SK-N-SH (cell line): ENCODE data around the gene MVP. TPM values are rescaled to one million over a fixed set of nuclear protein-coding genes. Genes with fewer than 3 reads are reported as not detected.

Source experiments
- CTCF ChIA-PET: fragments of 300-600, 350-600 bp; formaldehyde crosslinking; extraction: SDS; loops from one replicate; lab custom pipeline; 2021; lab: Yijun Ruan, JAX
- POLR2A ChIA-PET: fragments of 350-600 bp; sonication (Branson Sonifier 250); formaldehyde crosslinking; extraction: SDS; loops from one replicate; lab custom pipeline; 2020; ENCODE audit warnings: antibody characterized with exemption, inconsistent platforms; lab: Yijun Ruan, JAX
- DNase-seq: peaks from one replicate; pipeline ENCODE4 v3.0.0; 2012
- H2AFZ ChIP-seq: fragments of 200-600 bp; sonication (generic); 2 replicates; pipeline ENCODE4 v1.8.1; 2016; ENCODE audit warnings: antibody characterized with exemption, mild to moderate bottlenecking, low read depth
- H3F3A ChIP-seq: fragments of 200-600 bp; sonication (generic); replicated peaks from 2 replicates; pipeline ENCODE3; 2016; ENCODE audit warnings: antibody characterized with exemption, mild to moderate bottlenecking; ENCODE audit not compliant: insufficient read depth
- H3K27ac ChIP-seq, 2 experiments: fragments of 200-500 bp in 1 of 2; fragments of 200-600 bp in 1 of 2; sonication (Bioruptor generic) in 1 of 2; sonication (generic), shearing (Covaris generic) in 1 of 2; 2 replicates each; pipeline versions ENCODE4 v1.5.1 to v1.6.1; 2014 to 2016; ENCODE audit warnings: low read depth in 2 of 2, inconsistent platforms in 1 of 2, low read length in 1 of 2, mild to moderate bottlenecking in 1 of 2, mixed read lengths in 1 of 2
- H3K27me3 ChIP-seq: fragments of 200-600 bp; sonication (generic), shearing (Covaris generic); 2 replicates; pipeline ENCODE4 v1.6.1; 2016; ENCODE audit warnings: mixed run types; ENCODE audit not compliant: insufficient read depth
- H3K36me3 ChIP-seq, 2 experiments: fragments of 200-500 bp in 1 of 2; fragments of 200-600 bp in 1 of 2; sonication (Bioruptor generic) in 1 of 2; sonication (generic) in 1 of 2; replicated peaks in 1 of 2; 2 replicates each; pipeline versions ENCODE3 to v1.5.1; 2014 to 2016; ENCODE audit warnings: low read length in 1 of 2, mild to moderate bottlenecking in 1 of 2; ENCODE audit not compliant: insufficient read depth in 2 of 2, control insufficient read depth in 1 of 2
- H3K4me1 ChIP-seq, 2 experiments: fragments of 200-500 bp in 1 of 2; fragments of 200-600 bp in 1 of 2; sonication (Bioruptor generic) in 1 of 2; sonication (generic), shearing (Covaris generic) in 1 of 2; 2 replicates each; pipeline versions ENCODE4 v1.5.1 to v1.6.1; 2014 to 2016; ENCODE audit warnings: low read depth in 1 of 2, low read length in 1 of 2, mixed run types in 1 of 2; ENCODE audit not compliant: insufficient read depth in 2 of 2, control insufficient read depth in 1 of 2
- H3K4me2 ChIP-seq: fragments of 200-600 bp; sonication (generic), shearing (Covaris generic); 2 replicates; pipeline ENCODE4 v1.6.1; 2017; ENCODE audit warnings: mixed run types
- H3K4me3 ChIP-seq, 2 experiments: fragments of 200-500 bp in 1 of 2; fragments of 200-600 bp in 1 of 2; sonication (Bioruptor generic) in 1 of 2; sonication (generic), shearing (Covaris generic) in 1 of 2; 2 replicates each; pipeline versions ENCODE4 v1.5.1 to v1.8.1; 2014 to 2016; ENCODE audit warnings: low read depth in 2 of 2, inconsistent platforms in 1 of 2, low read length in 1 of 2, mild to moderate bottlenecking in 1 of 2, mixed read lengths in 1 of 2, moderate library complexity in 1 of 2
- H3K79me2 ChIP-seq: fragments of 200-600 bp; sonication (generic); 2 replicates; pipeline ENCODE4 v1.8.1; 2017; ENCODE audit warnings: mild to moderate bottlenecking; ENCODE audit not compliant: insufficient read depth
- H3K9ac ChIP-seq: fragments of 200-600 bp; sonication (generic); 2 replicates; pipeline ENCODE4 v1.6.1; 2017; ENCODE audit warnings: mixed run types
- H3K9me2 ChIP-seq: fragments of 200-600 bp; sonication (generic); 2 replicates; pipeline ENCODE4 v1.6.1; 2017; ENCODE audit warnings: mixed run types
- H3K9me3 ChIP-seq: fragments of 200-600 bp; sonication (generic); 2 replicates; pipeline ENCODE4 v1.6.1; 2017; ENCODE audit warnings: mixed run types, mild to moderate bottlenecking, moderate library complexity
- H4K20me1 ChIP-seq: fragments of 200-600 bp; sonication (generic); 2 replicates; pipeline ENCODE4 v1.6.1; 2017; ENCODE audit warnings: mild to moderate bottlenecking, mixed run types; ENCODE audit not compliant: insufficient read depth
- ELF1 ChIP-seq: IDR thresholded peaks from 2 replicates; pipeline ENCODE4 v1.4.0; 2012
- FOXJ3 ChIP-seq: sonication (generic); formaldehyde crosslinking; IDR thresholded peaks from 2 replicates; pipeline ENCODE4 v1.5.1; 2020; ENCODE audit warnings: mild to moderate bottlenecking, missing genetic modification reagents
- FOXM1 ChIP-seq: IDR thresholded peaks from 2 replicates; pipeline ENCODE4 v1.4.0; 2012; ENCODE audit warnings: low read depth, mild to moderate bottlenecking
- GABPA ChIP-seq: IDR thresholded peaks from 2 replicates; pipeline ENCODE4 v1.4.0; 2012; ENCODE audit warnings: low read depth, mild to moderate bottlenecking
- JUND ChIP-seq: IDR thresholded peaks from 2 replicates; pipeline ENCODE4 v1.4.0; 2012
- MXI1 ChIP-seq: IDR thresholded peaks from 2 replicates; pipeline ENCODE4 v1.6.1; 2012; ENCODE audit warnings: mild to moderate bottlenecking, low read depth, low read length, improper control_type of control experiment
- POLR2AphosphoS5 ChIP-seq: IDR thresholded peaks from 2 replicates; pipeline ENCODE4 v1.6.1; 2012; ENCODE audit warnings: low read depth, low read length
- RAD21 ChIP-seq: IDR thresholded peaks from 2 replicates; pipeline ENCODE4 v1.6.1; 2012; ENCODE audit warnings: mild to moderate bottlenecking, low read length
- RCOR1 ChIP-seq: fragments of 150-350 bp; IDR thresholded peaks from 2 replicates; pipeline ENCODE4 v1.6.1; 2017; ENCODE audit warnings: antibody characterized with exemption, low read length
- RFX5 ChIP-seq: IDR thresholded peaks from 2 replicates; pipeline ENCODE4 v1.6.1; 2012; ENCODE audit warnings: mild to moderate bottlenecking, improper control_type of control experiment, low read length
- TAF1 ChIP-seq: IDR thresholded peaks from 2 replicates; pipeline ENCODE4 v1.6.1; 2012; ENCODE audit warnings: low read depth, mild to moderate bottlenecking, low read length, moderate library complexity, borderline replicate concordance
- WGBS: methylation state at CpG from one replicate; pipeline ENCODE4 v1.1.6; 2017; ENCODE audit warnings: low lambda C conversion rate; 5-methylcytosine and 5-hydroxymethylcytosine counted together
- polyA plus RNA-seq, 3 experiments: library from polyadenylated mRNA; depleted of rRNA; stranded (reverse); fragments of >200 nt; gene quantifications; 2 replicates each; pipeline ENCODE4 v1.2.3, GENCODE V29; 2012
- TF ChIP-seq, protein P1 (sequence below): IDR thresholded peaks from 2 replicates; pipeline ENCODE4 v1.4.0; 2012; ENCODE audit warnings: low read depth
- TF ChIP-seq, protein P2 (sequence below): IDR thresholded peaks from 2 replicates; pipeline ENCODE4; 2012
- TF ChIP-seq, protein P3 (sequence below): fragments of 150-350 bp; IDR thresholded peaks from 2 replicates; pipeline ENCODE4 v1.6.1; 2017; ENCODE audit warnings: antibody characterized with exemption, low read length, low read depth, borderline replicate concordance
- TF ChIP-seq, protein P4 (sequence below): fragments of 150-350 bp; IDR thresholded peaks from 2 replicates; pipeline ENCODE4 v1.6.1; 2016; ENCODE audit warnings: mild to moderate bottlenecking, low read depth, low read length
- TF ChIP-seq, protein P5 (sequence below): IDR thresholded peaks from 2 replicates; pipeline ENCODE4 v1.4.0; 2012; ENCODE audit warnings: low read depth, borderline replicate concordance
- TF ChIP-seq, protein P6 (sequence below): IDR thresholded peaks from 2 replicates; pipeline ENCODE4 v1.4.0; 2012; ENCODE audit warnings: low read depth, borderline replicate concordance

Gene MVP
- polyA plus RNA-seq, 1 of the 3 experiments (the other 2 are of a cell fraction): 222 TPM

DNA sequence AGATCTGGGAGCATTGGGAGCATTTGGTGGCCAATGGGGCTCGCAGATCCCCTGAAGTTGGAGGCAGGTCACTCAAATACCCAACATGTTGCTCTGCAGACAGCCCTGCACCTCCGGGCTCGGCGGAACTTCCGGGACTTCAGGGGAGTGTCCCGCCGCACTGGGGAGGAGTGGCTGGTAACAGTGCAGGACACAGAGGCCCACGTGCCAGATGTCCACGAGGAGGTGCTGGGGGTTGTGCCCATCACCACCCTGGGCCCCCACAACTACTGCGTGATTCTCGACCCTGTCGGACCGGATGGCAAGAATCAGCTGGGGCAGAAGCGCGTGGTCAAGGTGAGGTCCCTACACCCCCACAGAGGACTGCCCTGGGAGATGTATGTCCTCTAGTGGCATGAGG is 16.4 kb downstream of the MVP start:
- Histone ChIP-seq H3K9me3 (no peaks in the 10 kb centered on the region), H3K27ac (no peak overlapping the region), H3K9ac (no peak overlapping the region), H3K4me1 (no peaks in the 10 kb centered on the region), H2AFZ (no peak overlapping the region), H3K36me3 (peaks cover 32 to 41% of the 10 kb centered on the region in 2 experiments), H3F3A (peaks cover 4% of the 10 kb centered on the region), H3K4me2 (no peak overlapping the region), H3K4me3 (no peak overlapping the region), H3K79me2 (no peaks in the 10 kb centered on the region; the same call in 1 of the 2 replicates), H3K9me2 (no peaks in the 10 kb centered on the region), H4K20me1 (no peaks in the 10 kb centered on the region), H3K27me3 (no peaks in the 10 kb centered on the region)
- 96% methylated on average over 9 of the region's 15 CpGs for WGBS
- TF ChIP-seq, protein P1, sequence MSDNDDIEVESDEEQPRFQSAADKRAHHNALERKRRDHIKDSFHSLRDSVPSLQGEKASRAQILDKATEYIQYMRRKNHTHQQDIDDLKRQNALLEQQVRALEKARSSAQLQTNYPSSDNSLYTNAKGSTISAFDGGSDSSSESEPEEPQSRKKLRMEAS: no peak
- TF ChIP-seq, protein P2, sequence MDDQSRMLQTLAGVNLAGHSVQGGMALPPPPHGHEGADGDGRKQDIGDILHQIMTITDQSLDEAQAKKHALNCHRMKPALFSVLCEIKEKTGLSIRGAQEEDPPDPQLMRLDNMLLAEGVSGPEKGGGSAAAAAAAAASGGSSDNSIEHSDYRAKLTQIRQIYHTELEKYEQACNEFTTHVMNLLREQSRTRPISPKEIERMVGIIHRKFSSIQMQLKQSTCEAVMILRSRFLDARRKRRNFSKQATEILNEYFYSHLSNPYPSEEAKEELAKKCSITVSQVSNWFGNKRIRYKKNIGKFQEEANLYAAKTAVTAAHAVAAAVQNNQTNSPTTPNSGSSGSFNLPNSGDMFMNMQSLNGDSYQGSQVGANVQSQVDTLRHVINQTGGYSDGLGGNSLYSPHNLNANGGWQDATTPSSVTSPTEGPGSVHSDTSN: no peak
- TF ChIP-seq ELF1 (no peak), FOXM1 (no peak), RAD21 (no peak), RFX5 (no peak), JUND (no peak), FOXJ3 (CRISPR knock-in tag) (no peak), TAF1 (no peak), POLR2AphosphoS5 (no peak), RCOR1 (no peak), GABPA (no peak), MXI1 (no peak)
- TF ChIP-seq, protein P3, sequence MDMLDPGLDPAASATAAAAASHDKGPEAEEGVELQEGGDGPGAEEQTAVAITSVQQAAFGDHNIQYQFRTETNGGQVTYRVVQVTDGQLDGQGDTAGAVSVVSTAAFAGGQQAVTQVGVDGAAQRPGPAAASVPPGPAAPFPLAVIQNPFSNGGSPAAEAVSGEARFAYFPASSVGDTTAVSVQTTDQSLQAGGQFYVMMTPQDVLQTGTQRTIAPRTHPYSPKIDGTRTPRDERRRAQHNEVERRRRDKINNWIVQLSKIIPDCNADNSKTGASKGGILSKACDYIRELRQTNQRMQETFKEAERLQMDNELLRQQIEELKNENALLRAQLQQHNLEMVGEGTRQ: no peak
- TF ChIP-seq, protein P4, sequence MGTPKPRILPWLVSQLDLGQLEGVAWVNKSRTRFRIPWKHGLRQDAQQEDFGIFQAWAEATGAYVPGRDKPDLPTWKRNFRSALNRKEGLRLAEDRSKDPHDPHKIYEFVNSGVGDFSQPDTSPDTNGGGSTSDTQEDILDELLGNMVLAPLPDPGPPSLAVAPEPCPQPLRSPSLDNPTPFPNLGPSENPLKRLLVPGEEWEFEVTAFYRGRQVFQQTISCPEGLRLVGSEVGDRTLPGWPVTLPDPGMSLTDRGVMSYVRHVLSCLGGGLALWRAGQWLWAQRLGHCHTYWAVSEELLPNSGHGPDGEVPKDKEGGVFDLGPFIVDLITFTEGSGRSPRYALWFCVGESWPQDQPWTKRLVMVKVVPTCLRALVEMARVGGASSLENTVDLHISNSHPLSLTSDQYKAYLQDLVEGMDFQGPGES: no peak
- TF ChIP-seq, protein P5, sequence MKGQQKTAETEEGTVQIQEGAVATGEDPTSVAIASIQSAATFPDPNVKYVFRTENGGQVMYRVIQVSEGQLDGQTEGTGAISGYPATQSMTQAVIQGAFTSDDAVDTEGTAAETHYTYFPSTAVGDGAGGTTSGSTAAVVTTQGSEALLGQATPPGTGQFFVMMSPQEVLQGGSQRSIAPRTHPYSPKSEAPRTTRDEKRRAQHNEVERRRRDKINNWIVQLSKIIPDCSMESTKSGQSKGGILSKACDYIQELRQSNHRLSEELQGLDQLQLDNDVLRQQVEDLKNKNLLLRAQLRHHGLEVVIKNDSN: no peak
- TF ChIP-seq, protein P6, sequence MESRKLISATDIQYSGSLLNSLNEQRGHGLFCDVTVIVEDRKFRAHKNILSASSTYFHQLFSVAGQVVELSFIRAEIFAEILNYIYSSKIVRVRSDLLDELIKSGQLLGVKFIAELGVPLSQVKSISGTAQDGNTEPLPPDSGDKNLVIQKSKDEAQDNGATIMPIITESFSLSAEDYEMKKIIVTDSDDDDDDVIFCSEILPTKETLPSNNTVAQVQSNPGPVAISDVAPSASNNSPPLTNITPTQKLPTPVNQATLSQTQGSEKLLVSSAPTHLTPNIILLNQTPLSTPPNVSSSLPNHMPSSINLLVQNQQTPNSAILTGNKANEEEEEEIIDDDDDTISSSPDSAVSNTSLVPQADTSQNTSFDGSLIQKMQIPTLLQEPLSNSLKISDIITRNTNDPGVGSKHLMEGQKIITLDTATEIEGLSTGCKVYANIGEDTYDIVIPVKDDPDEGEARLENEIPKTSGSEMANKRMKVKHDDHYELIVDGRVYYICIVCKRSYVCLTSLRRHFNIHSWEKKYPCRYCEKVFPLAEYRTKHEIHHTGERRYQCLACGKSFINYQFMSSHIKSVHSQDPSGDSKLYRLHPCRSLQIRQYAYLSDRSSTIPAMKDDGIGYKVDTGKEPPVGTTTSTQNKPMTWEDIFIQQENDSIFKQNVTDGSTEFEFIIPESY: no peak
- ChIA-PET CTCF (interaction anchor here (3.9 kb wide), 1 partner anchor 12 kb away, joined by 19 read pairs; no protein-coding TSS in a partner anchor), POLR2A (no interaction called here)
- no peak for DNase-seq
